Measurements from ENCODE around the gene DGKI. TPM values are rescaled to one million over a fixed set of nuclear protein-coding genes. Genes with fewer than 3 reads are reported as not detected.

The DGKI gene
- total and polyA plus RNA-seq, 2 donors (not counting 1 experiment from before 2014, with no cell fraction given), result 0.74 to 2.1 TPM

- TF ChIP-seq CTCF (conservative IDR thresholded peaks at IDR 0.05 in 1 of 2, IDR thresholded peaks at IDR 0.05 in 1 of 2; ENCODE audit: low read depth in 1 of 2, low read length in 2 of 2), result no peak
- TF ChIP-seq EZH2 (IDR thresholded peaks at IDR 0.05; ENCODE audit: low read length, missing control alignments), result no peak
- H3K4me2 ChIP-seq (ENCODE audit: extremely low read depth, insufficient read depth, low read length), result no peak overlapping the region
- DNase-seq (ENCODE audit: low read depth in 2 of 2), result peak; percentile 42 to 58
Measured at GRCh38 chr7:137886746-137887145, 40.0 kb upstream of the DGKI start.

GRCh38 chr7:137886281-137886680 lies 39.5 kb upstream of the DGKI start:
- no peak overlapping the region for H3K27ac ChIP-seq (ENCODE audit: insufficient read depth, low read length)
- no peak for DNase-seq (ENCODE audit: low read depth in 2 of 2)
- H3K36me3 ChIP-seq (ENCODE audit: control insufficient read depth, insufficient read depth, low read length), result peaks cover 14% of the 10 kb centered on the region
- H3K4me3 ChIP-seq (replicated peaks in 1 of 4; ENCODE audit: control extremely low read depth in 1 of 4, insufficient read depth in 1 of 4, low read depth in 3 of 4, low read length in 4 of 4), result no peak overlapping the region
- TF ChIP-seq EZH2 (IDR thresholded peaks at IDR 0.05; ENCODE audit: low read length, missing control alignments), result no peak
- TF ChIP-seq CTCF (conservative IDR thresholded peaks at IDR 0.05 in 1 of 2, IDR thresholded peaks at IDR 0.05 in 1 of 2; ENCODE audit: low read depth in 1 of 2, low read length in 2 of 2), result no peak
- peaks cover 2% of the 10 kb centered on the region for H3K79me2 ChIP-seq (ENCODE audit: control insufficient read depth, insufficient read depth, low read length)
- no peak overlapping the region for H2AFZ ChIP-seq (ENCODE audit: low read length)
- no peaks in the 10 kb centered on the region for H4K20me1 ChIP-seq (ENCODE audit: control insufficient read depth, extremely low read depth, insufficient read depth, low read length)
- peaks cover 10% of the 10 kb centered on the region for H3K4me1 ChIP-seq (ENCODE audit: control insufficient read depth, extremely low read depth, insufficient read depth, low read length)
- no peaks in the 10 kb centered on the region for H3K27me3 ChIP-seq (ENCODE audit: control insufficient read depth, insufficient read depth, low read length)
- peaks cover 1% of the 10 kb centered on the region for H3K9me3 ChIP-seq (ENCODE audit: control insufficient read depth, insufficient read depth, low read depth, low read length)
- no peak overlapping the region for H3K4me2 ChIP-seq (ENCODE audit: extremely low read depth, insufficient read depth, low read length)
- no peak overlapping the region for H3K9ac ChIP-seq (ENCODE audit: insufficient read depth, low read length)

More at GRCh38 chr7:137886746-137887145, 40.0 kb upstream of the DGKI start:
- Histone ChIP-seq H3K36me3 (ENCODE audit: control insufficient read depth, insufficient read depth, low read length) (peaks cover 11% of the 10 kb centered on the region), H3K9ac (ENCODE audit: insufficient read depth, low read length) (no peak overlapping the region), H3K4me1 (ENCODE audit: control insufficient read depth, extremely low read depth, insufficient read depth, low read length) (peaks cover 10% of the 10 kb centered on the region), H3K27ac (ENCODE audit: insufficient read depth, low read length) (no peak overlapping the region), H3K27me3 (ENCODE audit: control insufficient read depth, insufficient read depth, low read length) (no peaks in the 10 kb centered on the region), H4K20me1 (ENCODE audit: control insufficient read depth, extremely low read depth, insufficient read depth, low read length) (no peaks in the 10 kb centered on the region), H3K9me3 (ENCODE audit: control insufficient read depth, insufficient read depth, low read depth, low read length) (peaks cover 1% of the 10 kb centered on the region), H2AFZ (ENCODE audit: low read length) (no peak overlapping the region), H3K79me2 (ENCODE audit: control insufficient read depth, insufficient read depth, low read length) (peaks cover 2% of the 10 kb centered on the region), H3K4me3 (replicated peaks in 1 of 4; ENCODE audit: control extremely low read depth in 1 of 4, insufficient read depth in 1 of 4, low read depth in 3 of 4, low read length in 4 of 4) (no peak overlapping the region)

- Histone ChIP-seq H3K9ac (ENCODE audit: insufficient read depth, low read length) (no peak overlapping the region), H3K27me3 (ENCODE audit: control insufficient read depth, insufficient read depth, low read length) (no peaks in the 10 kb centered on the region), H3K27ac (ENCODE audit: insufficient read depth, low read length) (no peak overlapping the region), H3K4me2 (ENCODE audit: extremely low read depth, insufficient read depth, low read length) (no peak overlapping the region), H2AFZ (ENCODE audit: low read length) (no peak overlapping the region), H4K20me1 (ENCODE audit: control insufficient read depth, extremely low read depth, insufficient read depth, low read length) (no peaks in the 10 kb centered on the region), H3K4me3 (replicated peaks in 1 of 4; ENCODE audit: control extremely low read depth in 1 of 4, insufficient read depth in 1 of 4, low read depth in 3 of 4, low read length in 4 of 4) (no peak overlapping the region), H3K79me2 (ENCODE audit: control insufficient read depth, insufficient read depth, low read length) (peaks cover 2% of the 10 kb centered on the region), H3K4me1 (ENCODE audit: control insufficient read depth, extremely low read depth, insufficient read depth, low read length) (peaks cover 10% of the 10 kb centered on the region), H3K9me3 (ENCODE audit: control insufficient read depth, insufficient read depth, low read depth, low read length) (peaks cover 1% of the 10 kb centered on the region), H3K36me3 (ENCODE audit: control insufficient read depth, insufficient read depth, low read length) (peaks cover 14% of the 10 kb centered on the region)
- DNase-seq (ENCODE audit: low read depth in 2 of 2), result no peak
- TF ChIP-seq EZH2 (IDR thresholded peaks at IDR 0.05; ENCODE audit: low read length, missing control alignments) (no peak), CTCF (conservative IDR thresholded peaks at IDR 0.05 in 1 of 2, IDR thresholded peaks at IDR 0.05 in 1 of 2; ENCODE audit: low read depth in 1 of 2, low read length in 2 of 2) (no peak)
Measured at GRCh38 chr7:137885678-137886077, 38.9 kb upstream of the DGKI start.
